Activated CD4-positive, alpha-beta T cell treated with anti-CD3 and anti-CD28 coated beads for 48 hours (primary cell): ENCODE data around the gene CCDC82.

Source experiments
- DNase-seq: peaks from one replicate; pipeline ENCODE4 v3.0.0-alpha.2; 2020

The CCDC82 gene

DNA sequence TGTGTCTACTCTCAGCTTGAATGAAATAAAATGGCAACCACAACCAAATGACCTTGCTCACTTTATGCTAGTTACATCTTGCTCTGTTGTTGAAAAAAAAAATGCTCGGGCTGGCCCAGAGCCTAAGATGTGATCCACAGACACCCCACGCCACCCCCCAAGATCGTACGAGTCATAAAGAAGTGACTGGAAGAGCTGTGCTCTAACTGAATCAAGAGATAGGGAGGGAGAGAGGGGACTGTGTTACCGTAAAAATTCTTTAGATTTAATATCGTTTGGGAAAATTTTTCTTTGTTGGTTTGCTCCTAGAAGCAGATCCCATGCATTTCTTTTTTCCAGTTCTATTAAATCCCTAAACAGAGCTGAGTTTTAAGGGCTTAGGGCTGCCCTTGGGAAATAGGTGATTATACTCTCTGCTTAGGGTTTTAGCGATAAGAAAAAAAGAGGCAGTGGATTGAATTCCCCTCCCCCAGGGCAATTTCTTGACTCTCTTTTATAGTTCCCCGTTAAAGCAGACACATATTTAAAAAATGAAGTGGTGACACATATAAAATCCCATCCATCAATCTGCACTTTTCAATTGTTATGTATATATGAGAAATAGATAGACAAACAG is 61.2 kb downstream of the CCDC82 start:
- DNase-seq = no peak

DNA sequence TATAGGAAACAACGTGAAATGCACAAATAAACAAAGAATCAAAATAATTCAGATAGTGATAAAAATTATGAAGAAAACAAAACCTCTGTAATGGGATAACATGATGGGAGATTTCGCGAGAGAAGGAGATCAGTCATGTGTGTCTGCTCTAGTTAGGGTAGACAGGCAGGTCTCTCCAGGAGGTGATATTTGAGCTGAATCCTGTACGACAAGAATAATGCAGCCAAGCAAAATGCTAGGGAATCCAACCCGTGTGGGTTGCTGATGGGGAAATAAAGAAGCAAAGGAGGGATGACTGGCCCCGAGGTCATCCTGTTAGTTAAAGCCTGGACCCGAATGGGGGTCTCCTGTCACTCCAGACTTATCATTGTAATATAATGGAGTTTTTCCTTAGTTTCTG is 62.8 kb downstream of the CCDC82 start:
- DNase-seq = no peak

DNA sequence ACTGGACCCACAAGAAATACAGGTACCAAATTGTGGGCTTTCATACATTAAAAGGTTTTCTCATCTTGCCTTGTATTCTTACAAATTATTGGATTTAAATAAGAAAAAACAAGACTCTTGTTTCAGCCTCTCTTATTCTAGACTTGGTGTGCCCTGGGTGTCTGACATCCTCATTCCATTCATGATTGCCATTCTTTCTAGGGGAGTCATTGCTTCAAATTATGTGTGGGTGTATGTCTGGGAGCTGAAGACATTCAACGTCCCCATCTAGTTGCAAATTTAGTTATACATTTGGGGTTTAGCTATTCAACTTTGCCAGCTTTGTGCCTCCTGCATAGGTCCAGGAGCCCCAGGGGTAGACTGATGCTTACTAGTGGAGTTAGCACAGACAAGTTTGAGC is 64.8 kb downstream of the CCDC82 start:
- no peak for DNase-seq

DNA sequence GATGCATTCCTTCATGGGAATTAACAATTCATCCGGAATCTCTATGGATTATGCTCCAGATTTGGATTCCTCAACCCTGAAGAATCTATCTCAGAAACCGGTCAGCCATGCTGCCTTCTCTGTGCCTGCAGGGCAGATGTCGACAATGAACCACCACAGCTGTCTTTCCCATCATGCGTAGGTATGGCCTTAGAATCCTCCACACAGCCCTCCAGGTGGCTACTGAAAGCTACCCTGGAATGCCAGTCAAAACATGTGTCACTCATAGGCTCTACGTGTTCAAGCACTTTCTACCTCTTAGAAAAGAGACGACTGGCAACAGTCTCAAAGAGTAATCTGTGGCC is 66.1 kb downstream of the CCDC82 start:
- no peak for DNase-seq

DNA sequence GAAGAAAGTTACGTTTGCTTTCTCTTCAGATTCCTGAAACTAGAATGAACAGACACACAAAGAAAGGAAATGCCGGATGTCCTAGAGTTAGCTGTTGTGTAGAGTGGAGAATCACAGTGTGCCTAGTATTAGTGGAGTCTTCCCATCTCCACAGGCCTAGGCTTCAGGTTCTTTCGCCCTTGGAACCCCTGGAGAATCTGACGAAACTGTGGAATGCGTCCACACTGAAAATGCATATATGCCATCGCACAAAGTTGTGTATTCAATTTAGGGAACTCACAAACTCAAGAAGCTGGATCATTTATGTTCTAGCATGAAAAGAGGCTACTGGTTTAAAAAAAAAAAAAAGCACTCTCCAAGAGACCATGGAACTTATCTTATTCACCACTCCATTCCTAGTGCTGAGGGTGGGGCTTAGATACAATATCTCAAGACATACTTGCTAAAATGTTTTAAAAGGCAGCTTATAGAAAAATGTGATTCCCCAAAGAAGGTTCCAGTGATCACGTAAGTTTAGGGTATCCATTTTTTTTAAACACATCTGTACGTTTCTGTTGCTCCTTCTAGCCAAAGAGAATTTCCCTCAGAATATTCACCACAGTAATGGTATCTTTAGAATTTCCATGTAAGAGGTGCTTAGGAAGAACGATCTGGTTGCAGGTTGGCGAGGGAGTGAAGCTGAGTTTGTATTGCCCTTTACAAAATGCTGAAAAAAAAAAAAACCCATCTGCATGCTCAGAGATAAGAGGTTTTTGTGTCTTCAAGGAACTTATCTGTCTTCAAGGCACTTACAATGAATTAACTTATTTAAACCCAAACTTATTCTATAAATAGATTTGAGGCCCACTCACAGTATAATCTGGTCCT is 66.7 kb downstream of the CCDC82 start:
- no peak for DNase-seq

DNA sequence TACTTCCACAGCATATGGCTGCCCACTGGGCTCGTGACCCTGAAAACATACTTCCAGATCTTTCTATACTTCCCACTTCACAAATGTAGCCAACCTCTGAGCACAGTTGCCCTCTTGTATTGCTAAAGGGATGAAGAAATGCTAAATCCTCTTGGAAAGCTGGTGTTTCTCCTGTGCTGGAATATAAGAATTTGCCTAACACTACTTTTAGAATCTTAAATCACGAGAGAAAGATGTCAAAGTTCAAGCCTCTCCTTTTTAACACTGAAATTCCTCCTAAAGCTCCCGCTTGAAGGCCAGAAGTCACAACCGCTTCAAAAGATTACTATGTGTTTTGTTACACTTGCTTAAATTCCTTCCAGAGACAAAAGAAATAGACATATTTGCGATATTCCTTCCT is 68.6 kb downstream of the CCDC82 start:
- DNase-seq = no peak

DNA sequence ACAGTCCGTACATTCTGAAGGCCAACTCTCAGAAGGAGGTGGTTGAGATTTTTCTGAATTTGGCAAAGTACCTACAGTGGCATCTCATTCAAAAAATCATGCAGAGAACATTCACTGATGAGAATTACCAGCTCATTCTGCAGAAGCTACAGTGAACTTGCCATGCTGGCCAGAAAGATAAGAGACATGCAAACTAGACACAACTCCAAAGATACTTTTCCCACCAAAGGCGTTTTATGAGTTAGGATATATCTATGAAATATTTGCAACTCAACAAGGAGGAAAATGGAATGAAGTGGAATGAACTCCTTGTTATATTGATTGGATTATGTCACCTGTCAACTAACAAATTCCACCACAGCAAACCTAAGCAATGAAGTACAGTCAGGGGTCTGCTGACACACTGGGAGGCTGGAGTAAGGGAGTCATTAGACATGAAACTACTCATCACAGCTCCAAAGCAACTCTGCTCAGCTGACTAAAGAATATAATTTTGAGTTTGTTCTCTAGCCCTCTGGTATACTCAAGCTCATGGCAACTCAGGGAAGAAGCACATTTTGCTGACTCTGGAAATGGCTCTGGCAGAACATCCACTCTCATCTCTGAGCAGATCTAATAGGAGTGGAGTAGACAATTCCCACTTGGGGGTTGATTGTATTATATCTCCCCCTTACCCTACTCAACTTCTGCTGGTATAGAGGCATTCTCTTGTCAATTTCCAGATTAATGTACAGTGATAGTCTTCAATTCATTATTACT is 69.6 kb downstream of the CCDC82 start:
- no peak for DNase-seq

DNA sequence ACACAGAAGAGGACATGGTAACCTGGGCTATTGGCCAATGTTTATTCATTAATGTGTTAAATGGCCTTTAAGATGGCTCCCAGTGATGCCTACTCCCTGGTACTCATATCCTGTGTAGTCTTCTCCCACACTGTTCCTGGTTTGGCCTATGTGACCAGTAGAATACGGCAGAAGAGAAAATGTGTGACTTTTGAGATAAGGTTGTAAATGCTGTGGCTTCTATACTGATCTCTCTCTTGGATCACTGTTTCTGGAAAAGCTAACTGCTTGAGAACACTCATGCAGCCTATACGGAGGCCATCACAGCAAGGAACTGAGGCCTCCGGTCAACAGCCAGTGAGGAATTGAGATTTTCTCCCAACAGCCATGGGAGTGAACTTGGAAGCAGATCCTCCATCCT is 70.9 kb downstream of the CCDC82 start:
- no peak for DNase-seq

DNA sequence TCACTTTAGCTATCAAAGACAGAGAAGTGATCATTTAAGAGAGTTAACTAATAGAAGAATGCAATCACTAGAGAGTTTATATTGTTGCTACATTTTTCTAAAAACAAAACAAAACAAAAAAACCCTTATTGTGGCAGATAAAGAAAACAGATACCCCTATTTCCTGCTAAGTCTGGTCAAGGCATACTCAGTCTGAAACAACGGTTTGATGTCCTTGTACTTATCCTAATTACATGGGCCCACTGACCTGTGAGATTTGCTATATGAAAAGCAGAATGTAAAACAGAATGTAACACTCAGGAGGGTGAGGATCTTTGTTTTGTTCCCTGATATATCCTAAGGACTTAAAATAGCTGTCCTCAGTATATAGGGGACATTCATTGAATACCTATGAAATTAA is 71.3 kb downstream of the CCDC82 start:
- DNase-seq = no peak

DNA sequence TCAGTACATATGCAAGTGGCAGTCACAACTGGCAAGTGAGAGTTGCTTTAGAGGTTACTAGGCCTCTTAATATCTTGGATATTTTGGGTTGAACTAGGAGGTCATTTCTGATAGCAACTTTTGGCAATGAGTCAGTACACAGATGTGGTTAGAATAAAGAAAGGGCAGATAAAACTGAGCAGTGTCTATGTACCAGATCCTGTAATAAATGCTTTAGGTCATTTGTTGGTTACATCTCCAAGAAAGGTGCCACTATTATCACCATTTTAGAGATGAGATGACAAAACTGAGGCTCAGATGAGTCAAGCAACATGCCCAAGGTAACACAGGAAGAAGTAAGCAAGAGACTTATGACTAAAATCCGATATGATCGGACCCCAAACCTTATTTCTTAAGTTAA is 71.7 kb downstream of the CCDC82 start:
- no peak for DNase-seq

DNA sequence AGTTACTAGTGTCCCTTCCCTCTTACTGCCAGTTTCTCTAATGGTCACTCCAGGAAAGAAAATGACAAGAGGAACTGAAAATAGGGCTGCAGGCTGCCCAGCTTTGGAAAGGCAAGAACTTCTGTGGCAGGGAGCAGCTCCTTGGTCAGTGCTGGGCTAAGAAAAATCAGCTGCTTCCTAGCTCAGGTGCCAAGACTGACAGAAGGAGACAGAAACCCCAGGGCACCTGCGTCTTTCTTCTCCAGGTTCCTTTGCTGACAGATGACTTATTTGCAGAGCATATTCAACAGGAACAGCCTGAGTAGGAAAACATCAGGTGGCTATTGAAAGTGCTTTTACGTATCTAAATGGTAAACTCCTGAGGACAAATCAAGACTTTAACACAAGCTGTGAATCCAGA is 72.1 kb downstream of the CCDC82 start:
- no peak for DNase-seq

DNA sequence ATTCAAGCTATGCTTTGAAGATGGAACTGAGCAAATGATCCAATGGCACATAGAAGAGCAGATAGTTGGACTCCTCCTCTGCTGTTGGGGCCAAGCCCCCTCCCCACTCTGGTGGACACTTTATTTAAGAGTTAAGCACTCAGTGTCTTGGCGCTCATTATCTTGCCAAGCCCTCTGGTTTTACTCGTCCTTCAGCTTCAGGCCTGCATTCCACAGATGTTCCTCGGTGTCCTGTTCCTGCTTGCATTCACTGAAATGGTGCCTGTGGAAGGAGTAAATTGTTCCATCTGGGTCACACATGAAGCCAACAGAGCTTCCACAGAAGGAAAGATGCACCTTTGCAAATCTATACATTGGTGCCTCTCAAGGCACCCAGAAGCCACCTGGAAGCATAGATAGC is 72.8 kb downstream of the CCDC82 start:
- DNase-seq = no peak

DNA sequence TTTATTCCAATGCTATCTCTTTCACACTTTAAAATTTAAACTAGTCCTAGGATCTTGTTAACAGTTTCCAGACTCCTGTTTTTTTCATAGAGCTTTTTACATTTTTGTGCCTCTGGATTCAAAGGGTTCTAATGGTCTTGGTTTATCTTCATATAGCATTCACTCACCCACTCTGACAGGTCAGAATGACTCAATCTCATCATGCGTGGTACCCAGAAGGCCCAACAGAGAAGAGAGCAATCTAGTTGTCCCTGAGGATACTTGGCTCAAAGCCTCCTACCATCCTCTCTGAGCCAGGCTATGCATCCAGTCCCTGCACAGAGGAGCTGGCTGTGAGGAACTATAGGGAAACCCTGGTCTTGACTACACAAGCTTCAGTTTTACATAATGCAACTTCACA is 74.2 kb downstream of the CCDC82 start:
- DNase-seq = no peak

DNA sequence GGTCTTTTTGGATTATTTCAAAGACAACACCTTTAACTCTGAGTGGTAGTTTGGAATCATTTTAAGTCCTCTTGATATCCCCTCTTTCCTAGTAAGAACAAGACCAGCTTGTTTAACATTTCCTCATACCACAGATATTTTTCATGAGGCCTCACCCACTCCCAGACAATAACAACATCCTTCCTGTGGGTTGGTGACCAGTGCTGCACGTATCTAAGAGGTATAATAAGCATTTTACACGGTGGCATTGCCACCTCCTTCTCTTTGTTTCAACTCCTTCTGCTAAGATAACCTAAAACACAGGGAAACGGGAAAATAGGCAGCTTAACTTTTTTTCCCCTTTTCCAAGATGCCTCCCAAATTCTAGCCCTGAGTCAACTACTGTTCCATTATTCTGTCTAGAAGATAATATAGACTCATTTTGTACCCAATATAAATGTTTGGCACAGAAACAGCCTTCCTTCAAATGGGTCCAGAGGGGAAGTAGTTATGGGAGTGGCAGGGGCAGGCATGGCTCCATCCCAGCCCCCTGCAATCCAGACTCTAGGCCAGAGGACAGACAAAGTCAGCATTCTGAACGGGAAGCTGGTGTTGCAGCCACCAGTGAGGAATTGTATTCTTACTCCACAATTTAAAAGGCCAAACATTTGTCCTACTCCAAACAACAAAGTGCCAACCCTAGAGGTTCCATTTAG is 75.2 kb downstream of the CCDC82 start:
- no peak for DNase-seq

DNA sequence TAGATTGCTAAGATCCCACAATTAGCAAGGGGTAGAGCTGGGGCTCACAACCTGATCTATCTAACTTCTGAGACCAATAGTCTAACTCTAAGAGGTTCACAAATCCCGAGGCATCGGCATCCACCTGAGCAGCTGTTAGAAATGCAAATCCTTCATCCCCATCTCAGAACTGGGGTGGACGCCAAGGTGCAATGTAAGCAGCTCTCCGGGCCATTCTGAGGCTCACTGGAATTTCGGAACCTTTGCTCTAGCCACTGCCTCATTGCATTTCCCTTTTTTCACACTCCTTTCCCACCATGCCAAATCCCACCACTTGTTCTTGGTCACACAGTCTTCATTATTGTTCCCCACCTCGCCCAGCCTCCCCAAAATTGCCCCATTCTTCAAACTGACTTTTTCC is 76.5 kb downstream of the CCDC82 start:
- no peak for DNase-seq

DNA sequence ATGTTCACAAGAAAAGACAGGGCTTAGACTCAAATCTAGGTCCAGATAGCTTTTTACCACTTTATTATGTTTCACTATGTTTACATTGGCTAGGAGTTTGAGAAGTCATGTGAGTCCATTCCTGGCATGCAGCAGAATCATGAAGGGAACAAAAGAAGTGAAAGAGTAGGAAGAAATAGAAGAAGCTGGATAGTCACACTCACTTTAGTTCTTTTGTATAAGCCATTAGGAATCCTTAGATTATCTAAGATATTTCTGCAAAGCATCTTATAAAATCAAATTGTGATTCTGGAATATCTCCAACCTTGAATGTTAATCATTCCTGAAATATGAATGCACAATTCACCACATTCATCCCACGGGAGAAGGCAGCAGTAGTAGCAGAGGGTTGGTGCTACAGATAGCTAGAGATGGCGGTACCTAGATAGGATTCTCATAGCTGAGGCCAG is 78.6 kb downstream of the CCDC82 start:
- no peak for DNase-seq

DNA sequence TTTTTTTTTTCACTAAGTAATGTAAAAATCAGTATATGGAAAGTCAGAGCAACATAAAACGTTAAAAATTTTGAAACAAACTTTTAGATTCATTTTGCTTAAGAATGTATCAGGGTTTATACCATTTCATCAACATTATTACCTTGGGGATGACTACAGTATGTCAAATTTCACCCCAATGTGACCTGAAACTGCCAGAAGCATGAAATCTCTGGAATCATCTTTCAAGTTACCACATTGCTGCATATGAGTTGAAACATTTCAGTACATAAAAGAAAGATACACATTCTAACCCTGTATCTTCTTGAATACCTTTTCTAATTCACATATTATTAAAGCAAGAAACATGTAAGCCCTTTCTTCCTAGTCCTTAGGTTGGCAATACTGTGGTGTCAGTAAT is 79.5 kb downstream of the CCDC82 start:
- no peak for DNase-seq

DNA sequence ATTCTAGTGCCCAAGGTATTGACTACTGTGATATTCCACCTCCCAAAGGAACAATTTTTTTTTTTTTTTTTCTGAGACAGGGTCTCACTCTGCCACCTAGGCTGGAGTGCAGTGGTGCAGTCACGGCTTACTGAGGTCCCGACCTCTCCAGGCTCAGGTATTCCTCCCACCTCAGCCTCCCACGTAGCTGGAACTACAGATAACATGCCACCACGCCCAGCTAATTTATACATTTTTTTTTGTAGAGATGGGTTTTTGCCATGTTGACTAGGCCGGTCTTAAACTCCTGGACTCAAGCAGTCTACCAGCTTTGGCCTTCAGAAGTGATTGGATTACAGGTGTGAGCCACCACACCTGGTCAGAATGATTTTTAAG is 80.1 kb downstream of the CCDC82 start:
- no peak for DNase-seq

DNA sequence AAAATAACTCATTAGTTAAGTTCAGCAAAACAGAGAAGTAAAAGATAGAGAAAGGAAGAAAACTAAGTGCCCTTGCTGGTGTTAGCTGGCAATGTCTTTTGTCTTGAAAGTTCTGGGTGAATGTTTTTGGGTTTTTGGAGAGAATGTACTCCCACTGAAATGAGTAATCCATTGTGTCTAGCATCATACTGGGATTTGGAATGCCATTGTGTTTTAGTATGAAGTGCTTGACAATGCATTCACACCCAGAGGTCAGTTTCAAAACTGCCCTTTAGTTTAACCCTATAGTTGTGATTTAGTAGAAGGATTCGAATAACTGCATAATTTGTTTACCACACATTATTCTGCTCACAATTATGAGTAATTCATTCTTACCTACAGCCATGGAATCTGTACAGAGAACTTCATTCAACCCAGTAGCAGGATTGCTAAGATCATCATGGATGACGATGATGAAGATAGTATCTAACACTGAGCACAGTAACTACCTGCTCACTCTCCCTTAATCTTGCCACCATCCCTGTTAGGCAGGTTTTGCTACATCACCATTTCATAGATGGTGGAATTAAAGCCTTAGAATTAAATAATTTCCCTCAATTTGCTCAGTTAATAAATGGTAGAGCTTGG is 80.6 kb downstream of the CCDC82 start:
- DNase-seq = no peak

DNA sequence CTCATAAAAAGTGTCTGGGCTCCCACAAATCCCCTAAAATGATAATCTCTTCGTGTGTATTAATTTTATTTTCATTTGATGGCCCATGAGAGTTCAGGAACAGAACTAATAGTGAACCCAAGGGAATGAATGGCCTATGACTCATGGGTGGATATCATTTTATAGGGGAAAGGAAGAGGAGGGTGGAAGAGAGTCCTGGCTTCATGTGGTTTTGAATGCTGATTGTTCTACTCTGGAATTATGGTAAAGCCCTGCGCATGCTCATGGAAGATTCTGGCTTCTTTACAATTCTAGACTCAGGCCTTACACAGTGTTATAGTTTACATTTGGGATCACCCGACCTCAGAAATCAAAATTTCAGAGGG is 82.0 kb downstream of the CCDC82 start:
- no peak for DNase-seq

DNA sequence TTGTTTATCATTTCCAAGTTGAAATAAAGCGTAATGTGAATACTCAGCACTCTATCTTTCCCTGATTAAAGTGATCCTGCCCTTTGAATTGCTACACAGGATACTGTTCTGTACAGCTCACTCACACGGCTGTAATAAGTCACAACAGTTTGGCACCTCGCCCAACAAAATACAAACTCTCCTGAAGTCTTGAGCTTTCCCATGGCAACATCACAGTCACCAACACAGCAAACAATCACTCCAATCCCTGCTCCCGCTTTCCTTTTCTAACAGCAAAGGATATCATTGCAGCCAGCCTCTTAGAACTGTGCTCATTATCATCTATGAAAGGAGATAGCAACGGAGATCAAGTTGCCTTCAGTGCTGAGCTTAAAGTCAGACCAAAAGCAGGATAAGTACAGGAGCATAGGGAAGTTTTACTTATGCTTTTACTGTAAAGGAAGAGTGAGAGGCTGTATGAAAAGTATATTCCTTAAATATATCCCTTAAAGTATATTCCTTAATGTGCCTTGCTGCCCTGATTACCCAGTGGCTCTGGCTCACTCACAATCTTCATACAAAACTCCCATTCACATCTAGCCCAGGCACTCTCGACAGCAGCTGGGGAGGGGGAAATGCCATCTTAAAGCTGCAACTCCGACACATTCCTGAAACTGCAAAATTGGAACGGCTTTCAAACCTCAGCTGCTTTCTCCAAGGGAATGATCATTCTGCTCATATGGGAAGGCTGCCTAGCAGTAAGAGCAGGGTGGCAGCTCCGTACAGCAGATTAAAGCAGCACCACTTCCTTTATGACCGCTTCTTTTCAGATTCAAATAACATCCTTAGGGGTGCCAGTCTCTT is 82.6 kb downstream of the CCDC82 start:
- DNase-seq = peak; percentile 25

DNA sequence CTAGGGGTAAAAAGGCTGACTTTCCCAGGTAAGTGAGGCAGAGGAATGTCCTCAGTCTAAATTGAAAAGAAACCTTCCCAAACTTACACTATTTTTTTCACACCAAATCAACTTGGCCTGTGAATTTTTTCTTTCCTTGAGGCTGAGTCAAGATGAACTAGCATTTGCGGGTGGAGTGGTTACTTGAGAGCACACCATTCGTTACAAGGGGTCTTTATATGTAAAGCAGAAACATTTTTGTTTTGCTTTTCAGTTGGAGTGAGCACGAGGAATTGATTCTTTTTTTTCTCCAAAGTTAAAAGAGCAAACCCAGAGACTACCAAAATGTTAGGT is 83.1 kb downstream of the CCDC82 start:
- no peak for DNase-seq
